Smooth muscle cell (in vitro differentiated cells): Measurements from ENCODE around the gene ASPHD1. TPM values are rescaled to one million over a fixed set of nuclear protein-coding genes. Genes with fewer than 3 reads are reported as not detected.

Experiments used
- DNase-seq: peaks from one replicate; lab custom pipeline; 2025; ENCODE audit not compliant: unreplicated experiment; lab: John Stamatoyannopoulos, UW
- H2AFZ ChIP-seq: fragments of 200-600 bp; sonication (generic); 2 replicates; pipeline ENCODE4 v1.6.0; 2016; ENCODE audit warnings: antibody characterized with exemption, low read depth, mild to moderate bottlenecking
- H3F3A ChIP-seq: fragments of 200-600 bp; sonication (generic); 2 replicates; pipeline ENCODE4 v1.6.0; 2017; ENCODE audit warnings: antibody characterized with exemption, low read depth
- H3K27ac ChIP-seq: fragments of 200-600 bp; sonication (generic); 2 replicates; pipeline ENCODE4 v1.5.1; 2016; ENCODE audit warnings: low read depth, mild to moderate bottlenecking
- H3K27me3 ChIP-seq: fragments of 200-600 bp; sonication (generic); 2 replicates; pipeline ENCODE4 v1.6.1; 2016; ENCODE audit warnings: low read depth, mild to moderate bottlenecking
- H3K36me3 ChIP-seq: fragments of 200-600 bp; sonication (generic); 2 replicates; pipeline ENCODE4 v1.5.1; 2016; ENCODE audit warnings: low read depth
- H3K4me1 ChIP-seq: fragments of 200-600 bp; sonication (generic); 2 replicates; pipeline ENCODE4 v1.5.1; 2016; ENCODE audit warnings: low read depth
- H3K4me2 ChIP-seq: fragments of 200-600 bp; sonication (generic); 2 replicates; pipeline ENCODE4 v1.6.0; 2016; ENCODE audit warnings: mild to moderate bottlenecking
- H3K4me3 ChIP-seq: fragments of 200-600 bp; sonication (generic); 2 replicates; pipeline ENCODE4 v1.5.1; 2016; ENCODE audit warnings: mild to moderate bottlenecking
- H3K79me2 ChIP-seq: fragments of 200-600 bp; sonication (generic); 2 replicates; pipeline ENCODE4 v1.6.0; 2016; ENCODE audit warnings: low read depth, mild to moderate bottlenecking
- H3K9ac ChIP-seq: fragments of 200-600 bp; sonication (generic); 2 replicates; pipeline ENCODE4 v1.6.0; 2016; ENCODE audit warnings: low read depth
- H3K9me3 ChIP-seq: fragments of 200-600 bp; sonication (generic); replicated peaks from 2 replicates; pipeline ENCODE4 v1.5.1; 2016; ENCODE audit warnings: low read depth
- H4K20me1 ChIP-seq: fragments of 200-600 bp; sonication (generic); 2 replicates; pipeline ENCODE4 v1.6.0; 2016; ENCODE audit warnings: low read depth
- CTCF ChIP-seq: fragments of 200-600 bp; sonication (generic); IDR thresholded peaks from 2 replicates; pipeline ENCODE4 v1.5.1; 2017; ENCODE audit warnings: borderline replicate concordance, mild to moderate bottlenecking, antibody characterized with exemption; ENCODE audit not compliant: insufficient read depth, poor library complexity, severe bottlenecking
- WGBS: methylation state at CpG from one replicate; pipeline ENCODE4 v1.1.7; 2016; ENCODE audit warnings: low lambda C conversion rate; 5-methylcytosine and 5-hydroxymethylcytosine counted together
- polyA plus RNA-seq: library from polyadenylated mRNA; unstranded; fragments of >200 nt; fragmentation: Nextera tagmentation; extraction: Ambion mirVana; gene quantifications from 2 replicates; pipeline ENCODE4 v1.2.1, GENCODE V29; 2016
- total RNA-seq: library from RNA; depleted of rRNA; stranded (reverse); fragments of >200 nt; gene quantifications from 2 replicates; pipeline ENCODE4 v1.2.3, GENCODE V29; 2014

Gene ASPHD1
- total RNA-seq (4.1 and 7.1 TPM in 2 replicates), polyA plus RNA-seq (26.1 and 28.8 TPM in 2 replicates)

DNA sequence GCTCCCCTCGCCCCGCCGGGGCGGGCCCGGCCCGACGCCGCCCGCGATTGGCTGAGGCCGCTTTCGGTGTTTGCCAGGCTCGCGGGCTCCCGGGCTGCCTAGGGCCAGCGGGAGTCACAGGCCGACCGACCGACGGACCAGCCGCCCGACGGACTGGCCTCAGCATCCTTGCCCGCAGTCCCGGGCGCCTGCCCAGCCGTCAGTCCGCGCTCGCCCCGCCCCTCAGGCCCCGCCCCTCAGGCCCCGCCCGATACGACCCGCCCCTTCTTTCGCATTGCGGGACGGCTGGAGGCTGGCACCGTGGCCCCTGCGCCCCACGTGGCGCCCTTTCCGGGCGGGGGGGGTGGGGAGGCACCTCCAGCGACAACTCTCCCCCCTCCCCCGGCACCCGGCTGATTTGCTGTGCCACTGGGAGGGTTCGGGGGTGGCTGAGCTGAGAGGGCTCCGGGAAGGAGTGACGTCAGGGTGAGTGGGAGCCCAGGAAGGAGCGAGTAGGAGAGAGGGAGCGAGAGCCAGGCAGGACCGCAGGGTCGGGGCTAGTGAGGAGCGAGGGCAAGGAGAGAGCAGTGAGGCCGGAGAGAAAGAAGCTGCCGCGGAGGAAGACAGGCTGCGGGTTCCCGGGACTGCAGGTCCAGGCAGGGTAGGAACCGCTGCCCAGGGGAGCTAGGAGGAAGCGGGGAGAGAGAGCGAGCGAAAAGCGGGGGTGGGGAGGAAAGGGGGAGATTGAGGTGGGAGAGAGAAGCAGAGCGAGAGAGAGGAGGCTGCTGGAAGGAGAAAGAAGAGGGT is at the start of gene ASPHD1:
TSS of gene ASPHD1 (plus strand) at position 387 of the 786 bp plus-strand sequence. CDS start 484 bp downstream, outside the sequence.
- TF ChIP-seq CTCF = no peak
- peak; percentile 97 for DNase-seq
- Histone ChIP-seq H3K36me3 (no peaks in the 10 kb centered on the region), H3K79me2 (peaks cover 23% of the 10 kb centered on the region), H3K27ac (peak within 1 kb of the TSS; percentile 85), H2AFZ (peak within 1 kb of the TSS; percentile 80), H3F3A (no peaks in the 10 kb centered on the region), H3K9ac (peak within 1 kb of the TSS; percentile 68), H4K20me1 (peaks cover 3% of the 10 kb centered on the region), H3K4me3 (peak within 1 kb of the TSS; percentile 85), H3K27me3 (no peaks in the 10 kb centered on the region), H3K4me1 (no peaks in the 10 kb centered on the region), H3K9me3 (no peaks in the 10 kb centered on the region), H3K4me2 (peak within 1 kb of the TSS; percentile 99)
- WGBS = 3% methylated on average over 33 of the region's 67 CpGs

DNA sequence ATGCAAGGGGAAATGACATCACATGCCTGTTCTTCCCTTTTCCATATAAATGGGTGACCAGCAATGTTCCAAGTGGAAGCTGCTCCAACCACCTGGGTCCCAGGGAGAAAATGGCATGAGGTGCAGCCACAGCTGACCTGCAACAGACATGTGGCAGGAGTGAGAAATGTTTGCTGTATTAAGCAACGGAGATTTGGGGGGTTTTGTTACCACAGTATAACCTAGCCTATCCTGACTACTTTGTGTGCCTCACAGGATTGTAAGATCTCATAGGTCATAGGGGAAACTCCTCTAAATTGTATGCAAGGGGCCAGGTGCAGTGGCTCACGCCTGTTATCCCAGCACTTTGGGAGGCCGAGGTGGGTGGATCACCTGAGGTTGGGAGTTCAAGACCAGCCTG is 49.3 kb upstream of the ASPHD1 start:
- 88% methylated on average over 3 of the region's 3 CpGs for WGBS
- H3K4me1 ChIP-seq = no peaks in the 10 kb centered on the region
- H3K27ac ChIP-seq = no peak overlapping the region
- H3K9me3 ChIP-seq = no peaks in the 10 kb centered on the region
- H4K20me1 ChIP-seq = no peaks in the 10 kb centered on the region
- no peak for DNase-seq
- H3F3A ChIP-seq = no peaks in the 10 kb centered on the region
- H3K79me2 ChIP-seq = no peaks in the 10 kb centered on the region
- no peak overlapping the region for H3K4me3 ChIP-seq
- no peak for TF ChIP-seq CTCF
- no peaks in the 10 kb centered on the region for H3K27me3 ChIP-seq
- no peak overlapping the region for H2AFZ ChIP-seq
- H3K9ac ChIP-seq = no peak overlapping the region
- H3K4me2 ChIP-seq = no peak overlapping the region
- H3K36me3 ChIP-seq = no peaks in the 10 kb centered on the region

DNA sequence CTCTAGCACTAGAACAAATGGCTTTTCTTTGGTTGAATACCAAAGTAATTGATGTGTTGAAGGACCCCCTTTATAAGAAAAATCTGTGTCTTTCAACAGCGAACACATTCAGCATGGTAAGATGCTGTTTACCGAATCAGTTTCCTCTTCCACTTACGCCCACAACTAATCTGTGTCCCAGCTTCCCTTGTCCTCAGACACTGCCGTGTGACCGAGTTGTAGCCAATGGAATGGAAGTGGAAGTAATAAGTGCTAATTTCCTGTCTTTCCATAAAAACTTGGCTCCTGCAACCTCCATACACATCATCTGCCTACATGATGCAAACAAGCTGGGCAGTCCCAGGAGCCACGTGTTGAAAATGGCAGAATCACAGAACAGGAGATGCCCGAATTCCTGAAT is 47.6 kb upstream of the ASPHD1 start:
- H3K4me1 ChIP-seq = no peaks in the 10 kb centered on the region
- H3K79me2 ChIP-seq = no peaks in the 10 kb centered on the region
- no peak overlapping the region for H3K27ac ChIP-seq
- no peaks in the 10 kb centered on the region for H3K9me3 ChIP-seq
- no peaks in the 10 kb centered on the region for H3K27me3 ChIP-seq
- H3K4me3 ChIP-seq = no peak overlapping the region
- no peak for DNase-seq
- H3K4me2 ChIP-seq = no peak overlapping the region
- no peak for TF ChIP-seq CTCF
- no peak overlapping the region for H2AFZ ChIP-seq
- H3F3A ChIP-seq = no peaks in the 10 kb centered on the region
- no peaks in the 10 kb centered on the region for H3K36me3 ChIP-seq
- WGBS = 83% methylated on average over 7 of the region's 7 CpGs
- H3K9ac ChIP-seq = no peak overlapping the region
- H4K20me1 ChIP-seq = no peaks in the 10 kb centered on the region
